H9 (cell line): Measurements from ENCODE around the gene NXPH4. TPM values are rescaled to one million over a fixed set of nuclear protein-coding genes. Genes with fewer than 3 reads are reported as not detected.

Experiments used
- DNase-seq: peaks from one replicate; pipeline ENCODE4 v3.0.0-alpha.2; 2017
- H2AFZ ChIP-seq: one replicate; pipeline ENCODE4 v1.6.1; 2013; ENCODE audit warnings: mild to moderate bottlenecking, low read length, control low read depth, moderate library complexity
- H2AK5ac ChIP-seq: 2 replicates; pipeline ENCODE4 v1.6.1; 2013; ENCODE audit warnings: low read length, control low read depth, mixed read lengths; ENCODE audit not compliant: insufficient read length
- H2BK120ac ChIP-seq: one replicate; pipeline ENCODE4 v1.6.1; 2013; ENCODE audit warnings: low read depth, mild to moderate bottlenecking, low read length, control low read depth, inconsistent platforms; ENCODE audit not compliant: poor library complexity, severe bottlenecking
- H2BK12ac ChIP-seq: 2 replicates; pipeline ENCODE4 v1.6.1; 2013; ENCODE audit warnings: low read length, control low read depth, mixed read lengths, low read depth; ENCODE audit not compliant: insufficient read length
- H2BK15ac ChIP-seq: 2 replicates; pipeline ENCODE4 v1.6.1; 2013; ENCODE audit warnings: low read depth, low read length, control low read depth
- H2BK20ac ChIP-seq: one replicate; pipeline ENCODE4 v1.6.1; 2013; ENCODE audit warnings: low read depth, mild to moderate bottlenecking, low read length, control low read depth, inconsistent platforms; ENCODE audit not compliant: poor library complexity, severe bottlenecking
- H2BK5ac ChIP-seq: 2 replicates; pipeline ENCODE4 v1.6.1; 2013; ENCODE audit warnings: low read length, control low read depth, mixed read lengths; ENCODE audit not compliant: insufficient read length
- H3K14ac ChIP-seq: 2 replicates; pipeline ENCODE4 v1.6.1; 2013; ENCODE audit warnings: low read length, control low read depth; ENCODE audit not compliant: insufficient read depth
- H3K18ac ChIP-seq: 2 replicates; pipeline ENCODE4 v1.6.1; 2013; ENCODE audit warnings: low read depth, mild to moderate bottlenecking, mixed read lengths, low read length, control low read depth; ENCODE audit not compliant: insufficient read length
- H3K23ac ChIP-seq: 2 replicates; pipeline ENCODE4 v1.6.1; 2013; ENCODE audit warnings: low read length, control low read depth, mixed read lengths, low read depth; ENCODE audit not compliant: insufficient read length
- H3K23me2 ChIP-seq: 2 replicates; pipeline ENCODE4 v1.6.1; 2013; ENCODE audit warnings: low read depth, mild to moderate bottlenecking, mixed read lengths, low read length, control low read depth; ENCODE audit not compliant: insufficient read length, poor library complexity, severe bottlenecking
- H3K27ac ChIP-seq: 2 replicates; pipeline ENCODE4 v1.5.1; 2013; ENCODE audit warnings: low read length, control low read depth, mixed read lengths, low read depth; ENCODE audit not compliant: insufficient read length
- H3K27me3 ChIP-seq: 2 replicates; pipeline ENCODE4 v1.6.1; 2013; ENCODE audit warnings: low read length, control low read depth, inconsistent platforms; ENCODE audit not compliant: insufficient read depth
- H3K4ac ChIP-seq: 2 replicates; pipeline ENCODE4 v1.6.1; 2013; ENCODE audit warnings: low read depth, mild to moderate bottlenecking, control low read depth, inconsistent platforms, low read length, moderate library complexity
- H3K4me1 ChIP-seq: 2 replicates; pipeline ENCODE4 v1.6.1; 2013; ENCODE audit warnings: low read length, control low read depth, inconsistent platforms; ENCODE audit not compliant: insufficient read depth
- H3K4me2 ChIP-seq: 2 replicates; pipeline ENCODE4 v1.6.1; 2013; ENCODE audit warnings: low read length, control low read depth, mixed read lengths; ENCODE audit not compliant: insufficient read length, insufficient read depth
- H3K56ac ChIP-seq: 2 replicates; pipeline ENCODE4 v1.6.1; 2013; ENCODE audit warnings: low read depth, mild to moderate bottlenecking, mixed read lengths, low read length, control low read depth; ENCODE audit not compliant: insufficient read length
- H3K79me1 ChIP-seq: 2 replicates; pipeline ENCODE4 v1.6.1; 2013; ENCODE audit warnings: low read depth, mild to moderate bottlenecking, moderate library complexity, low read length, control low read depth, inconsistent platforms; ENCODE audit not compliant: insufficient read depth, poor library complexity, severe bottlenecking
- H3K79me2 ChIP-seq: 2 replicates; pipeline ENCODE4 v1.6.1; 2013; ENCODE audit warnings: low read length, control low read depth, inconsistent platforms; ENCODE audit not compliant: insufficient read depth
- H3K9ac ChIP-seq: 2 replicates; pipeline ENCODE4 v1.6.1; 2013; ENCODE audit warnings: low read length, control low read depth, mixed read lengths; ENCODE audit not compliant: insufficient read length; ENCODE audit errors: extremely low read depth
- H3K9me3 ChIP-seq: one replicate; pipeline ENCODE4 v1.6.1; 2013; ENCODE audit warnings: low read depth, low read length, inconsistent platforms; ENCODE audit not compliant: control insufficient read depth
- H3T11ph ChIP-seq: one replicate; pipeline ENCODE4 v1.6.1; 2013; ENCODE audit warnings: mild to moderate bottlenecking, low read length, control low read depth, inconsistent platforms
- H4K20me1 ChIP-seq: one replicate; pipeline ENCODE4 v1.6.1; 2013; ENCODE audit not compliant: control insufficient read depth, insufficient read length, insufficient read depth
- H4K5ac ChIP-seq: 2 replicates; pipeline ENCODE4 v1.6.1; 2013; ENCODE audit warnings: low read depth, mild to moderate bottlenecking, mixed read lengths, low read length, control low read depth; ENCODE audit not compliant: insufficient read length
- H4K8ac ChIP-seq: replicated peaks from 2 replicates; pipeline ENCODE4 v1.6.1; 2013; ENCODE audit warnings: low read length, control low read depth, mixed read lengths, low read depth; ENCODE audit not compliant: insufficient read length
- H4K91ac ChIP-seq: 2 replicates; pipeline ENCODE4 v1.6.1; 2013; ENCODE audit warnings: low read depth, mild to moderate bottlenecking, moderate library complexity, mixed read lengths, low read length, control low read depth; ENCODE audit not compliant: insufficient read length
- H3K27ac Mint-ChIP-seq, 3 experiments: 2 replicates in 2 of 3; 3 replicates in 1 of 3; pipeline ENCODE4 v1.8.0; 2020 to 2021; ENCODE audit warnings: mixed read lengths in 3 of 3, mild to moderate bottlenecking in 1 of 3, moderate library complexity in 1 of 3
- H3K27me3 Mint-ChIP-seq: 2 replicates; pipeline ENCODE4 v1.8.0; 2021; ENCODE audit warnings: low read depth, mild to moderate bottlenecking, moderate library complexity, mixed read lengths
- H3K36me3 Mint-ChIP-seq, 3 experiments: 2 replicates in 2 of 3; 3 replicates in 1 of 3; pipeline ENCODE4 v1.8.0; 2020 to 2021; ENCODE audit warnings: low read depth in 3 of 3, mixed read lengths in 3 of 3; ENCODE audit not compliant: insufficient read depth in 1 of 3
- H3K4me1 Mint-ChIP-seq, 2 experiments: 2 replicates each; pipeline ENCODE4 v1.8.0; 2020; ENCODE audit warnings: mixed read lengths in 2 of 2
- H3K4me3 Mint-ChIP-seq, 2 experiments: 2 replicates in 1 of 2; 3 replicates in 1 of 2; pipeline ENCODE4 v1.8.0; 2020 to 2021; ENCODE audit warnings: mild to moderate bottlenecking in 2 of 2, mixed read lengths in 2 of 2, moderate library complexity in 1 of 2
- H3K9me3 Mint-ChIP-seq, 2 experiments: 2 replicates in 1 of 2; 3 replicates in 1 of 2; pipeline ENCODE4 v1.8.0; 2020; ENCODE audit warnings: mild to moderate bottlenecking in 2 of 2, mixed read lengths in 2 of 2, moderate library complexity in 1 of 2
- WGBS: extraction: QIAGEN DNeasy Blood & Tissue Kit; methylation state at CpG from one replicate; pipeline ENCODE4 v1.1.7; 2013; ENCODE audit warnings: missing lambda C conversion rate, low lambda C conversion rate, mixed read lengths; ENCODE audit not compliant: insufficient read length; ENCODE audit errors: extremely low coverage; 5-methylcytosine and 5-hydroxymethylcytosine counted together
- total RNA-seq: library from RNA; stranded (reverse); gene quantifications from 2 replicates; pipeline ENCODE4 v1.2.1, GENCODE V29; 2021
- TF ChIP-seq, protein P1 (sequence below): fragments of 200-600 bp; sonication (generic); conservative IDR thresholded peaks from 3 replicates; pipeline ENCODE4 v1.8.0; 2021; ENCODE audit warnings: antibody characterized with exemption, mild to moderate bottlenecking

NXPH4 gene
- total RNA-seq, 1 experiment from 2014 or later: 2.1 TPM

DNA sequence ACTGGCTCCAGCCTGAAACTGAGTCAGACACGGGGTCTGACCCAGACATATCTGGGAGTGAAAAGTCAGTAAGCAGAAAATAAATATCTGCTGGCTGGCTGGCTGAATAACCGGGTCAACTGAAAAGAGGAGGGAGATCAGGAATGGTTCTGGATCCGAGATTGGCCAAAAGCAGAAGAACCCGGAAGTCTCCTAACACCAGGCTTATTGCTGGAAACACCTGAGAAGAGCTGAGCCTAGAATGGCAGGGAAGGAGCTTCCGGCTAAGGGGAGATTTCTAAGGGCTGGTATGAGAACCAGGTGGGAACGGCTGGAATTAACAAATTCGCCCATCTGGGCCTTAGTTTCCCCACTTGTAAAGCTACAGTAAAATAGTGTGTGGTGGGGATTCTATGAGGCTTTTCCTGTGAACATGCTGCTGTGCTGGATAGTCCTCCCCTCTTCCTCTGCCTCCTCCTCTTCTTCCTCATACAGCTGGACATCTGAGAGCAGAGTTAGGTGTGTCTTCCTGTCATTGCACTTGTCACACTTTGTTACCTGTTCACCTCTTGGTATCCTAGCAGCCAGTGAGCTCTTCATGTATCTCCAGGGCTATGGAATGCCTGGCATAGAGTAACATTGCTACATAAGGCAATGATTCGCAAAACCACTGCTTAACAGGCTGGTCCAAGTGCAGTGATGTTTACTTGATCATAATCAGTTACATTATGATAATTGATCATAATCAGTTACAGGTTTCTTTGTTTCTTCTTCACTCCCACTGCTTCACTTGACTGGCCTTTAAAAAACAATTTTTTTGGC is 10.9 kb downstream of the NXPH4 start:
- peaks cover 5% of the 10 kb centered on the region for H3K79me1 ChIP-seq
- H3K36me3 Mint-ChIP-seq: peaks cover 24 to 28% (median 24%) of the 10 kb centered on the region in 3 experiments
- no peak overlapping the region for H4K91ac ChIP-seq
- H3K27ac ChIP-seq: no peak overlapping the region
- H3K27ac Mint-ChIP-seq: peak overlapping the region in 1 of 3 experiments; percentile 60; a peak in 1 of 7 replicates
- no peak overlapping the region for H2AFZ ChIP-seq
- peaks cover 26% of the 10 kb centered on the region; the same call in 1 of the 2 replicates for H3K27me3 ChIP-seq
- DNase-seq: no peak
- H3K23me2 ChIP-seq: peaks cover 30% of the 10 kb centered on the region
- H4K20me1 ChIP-seq: no peaks in the 10 kb centered on the region
- H3K9ac ChIP-seq: no peak overlapping the region
- H2AK5ac ChIP-seq: no peak overlapping the region
- H3K9me3 ChIP-seq: no peaks in the 10 kb centered on the region
- peak overlapping the region; percentile 77 for H3K4me2 ChIP-seq
- peak overlapping the region; percentile 60 to 87 for H3K4me3 Mint-ChIP-seq
- no peaks in the 10 kb centered on the region; a peak in 2 of 5 replicates for H3K9me3 Mint-ChIP-seq
- TF ChIP-seq, protein P1, sequence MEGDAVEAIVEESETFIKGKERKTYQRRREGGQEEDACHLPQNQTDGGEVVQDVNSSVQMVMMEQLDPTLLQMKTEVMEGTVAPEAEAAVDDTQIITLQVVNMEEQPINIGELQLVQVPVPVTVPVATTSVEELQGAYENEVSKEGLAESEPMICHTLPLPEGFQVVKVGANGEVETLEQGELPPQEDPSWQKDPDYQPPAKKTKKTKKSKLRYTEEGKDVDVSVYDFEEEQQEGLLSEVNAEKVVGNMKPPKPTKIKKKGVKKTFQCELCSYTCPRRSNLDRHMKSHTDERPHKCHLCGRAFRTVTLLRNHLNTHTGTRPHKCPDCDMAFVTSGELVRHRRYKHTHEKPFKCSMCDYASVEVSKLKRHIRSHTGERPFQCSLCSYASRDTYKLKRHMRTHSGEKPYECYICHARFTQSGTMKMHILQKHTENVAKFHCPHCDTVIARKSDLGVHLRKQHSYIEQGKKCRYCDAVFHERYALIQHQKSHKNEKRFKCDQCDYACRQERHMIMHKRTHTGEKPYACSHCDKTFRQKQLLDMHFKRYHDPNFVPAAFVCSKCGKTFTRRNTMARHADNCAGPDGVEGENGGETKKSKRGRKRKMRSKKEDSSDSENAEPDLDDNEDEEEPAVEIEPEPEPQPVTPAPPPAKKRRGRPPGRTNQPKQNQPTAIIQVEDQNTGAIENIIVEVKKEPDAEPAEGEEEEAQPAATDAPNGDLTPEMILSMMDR: no peak
- H3K23ac ChIP-seq: no peak overlapping the region
- no peak overlapping the region for H2BK20ac ChIP-seq
- no peak overlapping the region for H4K8ac ChIP-seq
- no peak overlapping the region for H2BK120ac ChIP-seq
- no CpG with 5 or more reads among the region's 8 CpGs for WGBS
- no peak overlapping the region for H2BK15ac ChIP-seq
- no peak overlapping the region for H4K5ac ChIP-seq
- no peak overlapping the region for H2BK12ac ChIP-seq
- no peak overlapping the region for H3K14ac ChIP-seq
- no peaks in the 10 kb centered on the region; the same call in 1 of the 2 replicates for H3K4me1 ChIP-seq
- H3K4ac ChIP-seq: no peak overlapping the region
- H3K56ac ChIP-seq: no peak overlapping the region
- no peak overlapping the region for H2BK5ac ChIP-seq
- no peak overlapping the region for H3K18ac ChIP-seq
- no peak overlapping the region for H3T11ph ChIP-seq
- H3K4me1 Mint-ChIP-seq: peaks cover 47 to 61% of the 10 kb centered on the region in 2 experiments
- peaks cover 5% of the 10 kb centered on the region; the same call in 1 of the 2 replicates for H3K79me2 ChIP-seq
- H3K27me3 Mint-ChIP-seq: peaks cover 56% of the 10 kb centered on the region
